SJCRH30 (cell line): ENCODE results near the gene SMIM41. TPM values are rescaled to one million over a fixed set of nuclear protein-coding genes. Genes with fewer than 3 reads are reported as not detected.

Source experiments
- DNase-seq, 2 experiments: peaks; one replicate each; pipeline ENCODE4 v3.0.0-alpha.2; 2015 to 2020
- H3K27ac ChIP-seq: fragments of 250-450 bp; sonication (Bioruptor Pico); 2 replicates; pipeline ENCODE4 v1.5.1; 2020; ENCODE audit warnings: mild to moderate bottlenecking, moderate library complexity
- H3K27me3 ChIP-seq: fragments of 250-450 bp; sonication (Bioruptor Pico); 2 replicates; pipeline ENCODE4 v1.5.1; 2020; ENCODE audit warnings: mild to moderate bottlenecking, moderate library complexity
- H3K36me3 ChIP-seq: fragments of 250-450 bp; sonication (Bioruptor Pico); 2 replicates; pipeline ENCODE4 v1.5.1; 2020; ENCODE audit warnings: mild to moderate bottlenecking, moderate library complexity
- H3K4me1 ChIP-seq: fragments of 250-450 bp; sonication (Bioruptor Pico); 2 replicates; pipeline ENCODE4 v1.5.1; 2020; ENCODE audit warnings: mild to moderate bottlenecking, moderate library complexity
- H3K4me3 ChIP-seq: fragments of 250-450 bp; sonication (Bioruptor Pico); 2 replicates; pipeline ENCODE4 v1.5.1; 2020; ENCODE audit warnings: mild to moderate bottlenecking, moderate library complexity
- H3K9me3 ChIP-seq: fragments of 250-450 bp; sonication (Bioruptor Pico); replicated peaks from 2 replicates; pipeline ENCODE4 v1.5.1; 2020; ENCODE audit warnings: mild to moderate bottlenecking, moderate library complexity
- total RNA-seq: library from RNA; depleted of rRNA; stranded (reverse); fragments of >200 nt; shearing (Covaris generic); gene quantifications from 2 replicates; pipeline ENCODE4 v1.2.3, GENCODE V29; 2014

SMIM41 gene
- total RNA-seq, 1 experiment from 2014 or later: not detected

DNA sequence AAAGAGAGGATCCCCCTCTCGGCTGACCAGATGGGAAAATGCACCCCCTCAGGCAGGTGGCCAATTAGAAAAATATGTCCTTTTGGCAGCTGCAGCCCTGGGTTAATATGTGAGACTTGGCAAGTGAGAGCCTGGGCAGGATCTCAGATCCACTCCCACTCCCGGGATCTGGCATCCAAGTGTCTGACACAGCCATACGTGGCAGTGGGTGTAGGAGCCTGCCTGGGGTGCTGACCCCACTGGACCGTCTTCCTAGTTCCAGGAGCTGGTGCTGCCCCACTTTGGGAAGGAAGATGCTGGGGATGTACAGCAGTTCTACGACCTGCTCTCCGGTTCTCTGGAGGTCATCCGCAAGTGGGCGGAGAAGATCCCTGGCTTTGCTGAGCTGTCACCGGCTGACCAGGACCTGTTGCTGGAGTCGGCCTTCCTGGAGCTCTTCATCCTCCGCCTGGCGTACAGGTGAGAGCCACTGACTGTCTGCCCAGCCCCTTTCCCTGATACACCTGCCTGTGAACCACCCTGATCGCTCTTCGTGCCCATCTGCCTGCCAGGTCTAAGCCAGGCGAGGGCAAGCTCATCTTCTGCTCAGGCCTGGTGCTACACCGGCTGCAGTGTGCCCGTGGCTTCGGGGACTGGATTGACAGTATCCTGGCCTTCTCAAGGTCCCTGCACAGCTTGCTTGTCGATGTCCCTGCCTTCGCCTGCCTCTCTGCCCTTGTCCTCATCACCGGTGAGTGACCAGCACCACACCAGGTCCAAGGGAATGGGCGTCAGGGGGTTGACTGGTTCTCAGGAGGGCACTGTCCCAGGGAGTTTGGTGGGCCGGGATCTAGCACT is 22.5 kb upstream of the SMIM41 start:
- Histone ChIP-seq H3K27me3 (no peaks in the 10 kb centered on the region), H3K36me3 (peaks cover 2% of the 10 kb centered on the region; the same call in 1 of the 2 replicates), H3K9me3 (no peaks in the 10 kb centered on the region), H3K4me1 (peaks cover 5% of the 10 kb centered on the region; the same call in 1 of the 2 replicates), H3K27ac (no peak overlapping the region), H3K4me3 (no peak overlapping the region)
- no peak for DNase-seq

DNA sequence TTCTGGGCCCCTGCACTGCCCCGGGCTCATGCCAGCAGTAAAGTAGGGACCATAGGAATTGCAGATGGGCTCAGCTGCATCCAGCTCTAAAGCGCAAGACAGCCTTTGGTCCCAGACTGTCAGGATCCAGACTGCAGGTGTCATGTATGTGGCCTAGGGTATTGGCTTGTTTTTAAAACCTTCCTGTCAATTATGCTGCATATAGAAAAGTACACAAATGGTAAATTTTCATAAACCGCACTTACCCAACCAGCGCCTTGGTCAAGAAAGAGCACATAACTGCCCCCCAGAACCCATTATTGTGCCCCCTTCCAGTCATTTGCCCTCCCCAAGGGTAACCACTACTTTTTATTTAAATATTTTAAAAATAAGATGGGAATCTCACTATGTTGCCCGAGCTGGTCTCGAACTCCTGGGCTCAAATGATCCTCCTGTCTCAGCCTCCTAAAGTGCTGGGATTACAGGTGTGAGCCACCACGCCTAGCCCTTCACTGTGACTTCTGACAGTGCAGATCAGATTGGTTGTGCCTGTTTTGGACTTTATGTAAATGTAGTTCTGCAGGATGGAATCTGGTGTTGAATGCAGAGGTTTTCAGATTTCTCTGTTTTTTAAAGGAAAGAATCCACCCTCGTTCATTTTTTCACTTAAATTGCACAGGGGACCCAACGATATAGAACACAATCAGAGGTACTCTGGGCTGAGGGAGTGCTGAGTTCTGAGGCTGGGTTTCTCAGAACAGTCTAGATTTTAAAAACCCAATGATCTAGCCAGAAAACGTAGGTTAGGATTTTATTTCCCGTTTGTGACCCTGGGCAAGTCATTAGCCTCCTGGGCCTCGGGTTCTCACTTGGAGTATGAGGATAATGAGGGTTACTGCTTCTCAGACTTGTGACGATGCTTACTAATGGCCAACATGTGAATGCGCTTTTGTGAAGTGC is 21.6 kb upstream of the SMIM41 start:
- no peak overlapping the region for H3K4me3 ChIP-seq
- no peak for DNase-seq
- no peaks in the 10 kb centered on the region for H3K27me3 ChIP-seq
- H3K36me3 ChIP-seq: peaks cover 2% of the 10 kb centered on the region; the same call in 1 of the 2 replicates
- H3K27ac ChIP-seq: no peak overlapping the region
- H3K9me3 ChIP-seq: no peaks in the 10 kb centered on the region
- peaks cover 11% of the 10 kb centered on the region for H3K4me1 ChIP-seq

DNA sequence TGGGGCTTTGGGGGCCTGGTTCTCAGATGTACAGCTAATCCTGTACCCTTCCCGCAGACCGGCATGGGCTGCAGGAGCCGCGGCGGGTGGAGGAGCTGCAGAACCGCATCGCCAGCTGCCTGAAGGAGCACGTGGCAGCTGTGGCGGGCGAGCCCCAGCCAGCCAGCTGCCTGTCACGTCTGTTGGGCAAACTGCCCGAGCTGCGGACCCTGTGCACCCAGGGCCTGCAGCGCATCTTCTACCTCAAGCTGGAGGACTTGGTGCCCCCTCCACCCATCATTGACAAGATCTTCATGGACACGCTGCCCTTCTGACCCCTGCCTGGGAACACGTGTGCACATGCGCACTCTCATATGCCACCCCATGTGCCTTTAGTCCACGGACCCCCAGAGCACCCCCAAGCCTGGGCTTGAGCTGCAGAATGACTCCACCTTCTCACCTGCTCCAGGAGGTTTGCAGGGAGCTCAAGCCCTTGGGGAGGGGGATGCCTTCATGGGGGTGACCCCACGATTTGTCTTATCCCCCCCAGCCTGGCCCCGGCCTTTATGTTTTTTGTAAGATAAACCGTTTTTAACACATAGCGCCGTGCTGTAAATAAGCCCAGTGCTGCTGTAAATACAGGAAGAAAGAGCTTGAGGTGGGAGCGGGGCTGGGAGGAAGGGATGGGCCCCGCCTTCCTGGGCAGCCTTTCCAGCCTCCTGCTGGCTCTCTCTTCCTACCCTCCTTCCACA is 20.7 kb upstream of the SMIM41 start:
- H3K9me3 ChIP-seq: no peaks in the 10 kb centered on the region
- H3K27me3 ChIP-seq: no peaks in the 10 kb centered on the region
- peaks cover 2% of the 10 kb centered on the region; the same call in 1 of the 2 replicates for H3K36me3 ChIP-seq
- no peak overlapping the region for H3K4me3 ChIP-seq
- peak; percentile 57 to 61 for DNase-seq
- peaks cover 20% of the 10 kb centered on the region for H3K4me1 ChIP-seq
- no peak overlapping the region for H3K27ac ChIP-seq

DNA sequence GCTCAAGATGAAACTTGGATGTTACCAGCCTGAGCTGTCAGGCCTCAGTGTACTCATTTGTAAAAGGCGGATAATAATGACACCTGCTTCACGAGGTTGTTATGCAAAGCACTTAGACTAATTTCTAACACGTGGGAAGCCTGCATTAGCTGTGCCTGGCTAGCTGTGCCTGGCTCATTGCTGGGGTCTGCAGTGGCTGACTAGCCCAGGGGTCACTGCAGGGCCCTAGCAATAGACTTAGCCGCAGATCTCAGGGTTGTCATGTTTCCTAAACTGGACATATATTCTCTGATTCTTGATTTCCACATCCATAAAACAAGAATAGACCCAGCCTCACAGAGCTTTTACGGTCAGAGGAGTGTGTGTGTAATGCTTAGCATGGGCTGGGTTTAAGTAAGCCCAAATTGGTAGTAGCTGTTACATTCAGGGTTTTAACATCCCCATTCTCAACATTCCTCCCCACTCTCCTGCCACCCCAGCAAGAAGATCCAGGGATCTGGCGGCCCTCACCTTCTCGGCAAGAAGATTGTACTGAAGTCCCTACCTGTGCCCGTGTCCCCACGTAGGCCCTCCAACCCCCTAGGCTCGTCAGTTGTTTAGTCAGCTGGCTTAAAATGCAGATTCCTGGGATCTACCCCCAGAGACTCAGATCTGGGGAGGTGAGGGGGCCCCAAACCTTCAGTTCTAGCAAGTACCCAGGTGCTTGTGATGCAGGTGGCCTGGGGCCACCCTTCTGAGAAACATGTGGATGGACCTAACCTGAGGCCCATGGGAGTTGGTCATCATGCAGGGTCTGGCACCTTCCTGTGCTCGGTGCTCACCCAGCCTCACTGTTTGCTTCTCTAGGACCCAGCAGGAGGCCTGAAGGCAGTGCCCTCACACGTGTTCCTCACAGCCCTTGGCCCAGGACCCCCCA is 19.7 kb upstream of the SMIM41 start:
- Histone ChIP-seq H3K9me3 (no peaks in the 10 kb centered on the region), H3K27ac (no peak overlapping the region), H3K36me3 (peaks cover 2% of the 10 kb centered on the region; the same call in 1 of the 2 replicates), H3K4me3 (no peak overlapping the region), H3K4me1 (peaks cover 30% of the 10 kb centered on the region), H3K27me3 (no peaks in the 10 kb centered on the region)
- no peak for DNase-seq

DNA sequence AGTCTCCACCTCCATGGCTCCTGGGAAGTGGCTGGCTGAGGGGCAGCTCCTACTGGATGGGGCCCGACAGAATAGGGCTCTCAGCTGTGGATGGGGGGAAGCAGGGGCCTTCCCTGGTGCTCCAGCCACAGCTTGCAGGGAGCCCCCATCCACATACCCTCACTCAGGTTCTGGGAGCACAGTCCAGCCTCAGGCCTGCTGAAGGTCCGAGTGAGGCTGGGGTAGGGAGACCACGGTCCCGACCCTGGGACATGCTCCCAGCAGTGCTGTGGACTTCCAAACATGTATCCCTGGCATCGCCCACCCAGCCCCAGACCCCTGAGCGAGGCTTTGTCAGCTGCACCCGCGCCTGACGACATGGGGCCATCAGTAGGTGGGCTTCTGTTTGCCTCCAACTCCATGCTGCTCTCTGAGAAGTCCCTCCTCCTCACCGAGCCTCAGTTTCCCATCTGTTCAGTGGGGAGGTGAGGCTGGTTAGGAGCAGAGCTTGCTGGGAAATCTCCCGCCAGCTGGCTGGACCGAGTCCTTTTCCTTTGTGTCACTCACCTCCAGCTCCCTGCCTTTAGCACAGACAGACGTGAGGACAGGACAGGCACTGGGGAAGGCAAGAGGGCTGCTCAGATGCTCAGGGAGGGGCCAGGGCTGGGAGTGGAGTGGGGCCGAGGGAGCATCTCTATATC is 18.9 kb upstream of the SMIM41 start:
- H3K27ac ChIP-seq: no peak overlapping the region
- no peaks in the 10 kb centered on the region for H3K9me3 ChIP-seq
- H3K4me1 ChIP-seq: peaks cover 32% of the 10 kb centered on the region
- no peak overlapping the region for H3K4me3 ChIP-seq
- DNase-seq: no peak
- no peaks in the 10 kb centered on the region for H3K27me3 ChIP-seq
- H3K36me3 ChIP-seq: peaks cover 2% of the 10 kb centered on the region; the same call in 1 of the 2 replicates

DNA sequence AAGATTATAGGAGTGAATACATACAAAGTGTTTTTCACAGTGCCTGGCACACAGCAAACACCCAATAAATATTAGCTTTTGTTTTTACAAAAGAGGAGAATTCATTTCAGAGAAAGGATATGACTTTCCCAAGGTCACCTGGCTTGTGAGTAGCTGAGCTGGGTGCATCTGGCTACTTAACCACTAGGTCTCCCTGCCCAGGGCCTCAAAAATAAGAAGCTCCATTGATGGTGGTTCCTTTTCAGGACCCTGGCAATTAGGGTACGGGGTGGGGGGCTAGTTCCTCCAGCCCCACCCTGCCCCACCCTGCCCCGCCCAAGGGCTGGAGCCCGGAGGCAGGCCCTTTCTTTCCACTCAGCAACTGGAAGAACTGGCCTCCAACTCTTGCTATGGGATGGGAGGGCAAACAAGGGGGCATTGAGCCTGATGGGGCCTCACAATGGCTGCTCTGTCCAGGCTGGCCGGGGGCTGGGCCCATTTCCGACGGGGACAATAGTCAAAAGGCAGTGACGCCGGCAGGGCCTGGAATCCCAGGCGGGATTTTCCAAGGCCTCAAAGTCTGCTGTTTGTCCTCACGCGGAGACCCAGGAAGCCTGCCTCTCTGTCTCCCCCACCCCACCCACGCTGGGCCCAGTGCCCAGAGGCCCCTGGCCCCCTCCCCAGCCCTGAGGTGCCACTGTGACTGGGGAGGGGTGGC is 17.9 kb upstream of the SMIM41 start:
- Histone ChIP-seq H3K27me3 (no peaks in the 10 kb centered on the region), H3K4me1 (peaks cover 32% of the 10 kb centered on the region), H3K27ac (no peak overlapping the region), H3K4me3 (no peak overlapping the region), H3K9me3 (no peaks in the 10 kb centered on the region), H3K36me3 (peaks cover 2% of the 10 kb centered on the region; the same call in 1 of the 2 replicates)
- peak in 1 of 2 experiments; percentile 50 for DNase-seq

DNA sequence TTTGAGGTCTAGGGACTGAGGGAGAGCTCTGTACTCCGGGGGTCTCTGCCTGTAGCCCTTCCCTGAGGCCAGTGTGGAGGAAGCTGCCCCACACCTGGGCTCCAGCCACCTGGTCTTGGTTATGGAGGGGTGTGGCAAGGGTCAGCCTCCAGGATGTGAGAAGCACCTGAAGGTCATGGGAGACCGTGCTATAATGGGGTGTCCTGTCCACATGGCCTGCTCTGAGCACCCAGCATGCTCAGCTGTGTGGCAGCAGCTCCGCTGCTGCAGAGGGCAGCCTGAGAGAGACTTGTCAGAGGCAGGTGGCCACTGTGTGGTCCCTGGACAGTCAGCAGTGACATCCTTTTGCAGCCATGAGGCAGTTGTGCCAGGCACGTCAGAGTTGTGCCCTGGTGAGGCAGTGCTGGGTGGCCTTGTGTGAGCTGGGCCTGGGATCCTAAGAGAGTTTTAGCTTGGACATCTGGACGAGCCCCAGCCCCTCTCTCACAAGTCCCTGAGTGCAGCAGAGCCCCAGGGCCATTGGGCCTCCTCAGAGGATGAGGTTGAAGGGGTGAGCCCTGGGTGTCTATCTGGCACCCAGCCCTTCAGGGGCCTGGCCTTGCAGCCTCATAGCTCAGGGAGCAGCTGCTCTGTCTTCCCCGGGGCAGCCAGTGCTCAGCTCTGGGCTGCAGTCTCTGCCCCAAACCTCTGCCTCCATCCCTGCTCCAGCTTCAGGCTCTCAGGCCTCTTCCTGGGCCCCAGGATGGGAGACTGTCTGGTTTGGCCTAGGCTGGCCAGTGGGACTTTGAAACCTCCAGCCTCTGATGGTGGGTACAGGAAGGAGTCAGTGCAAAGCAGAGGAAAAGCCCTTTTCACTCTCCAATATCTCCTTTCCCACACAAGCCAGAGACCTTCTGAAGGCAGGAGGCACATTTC is 17.1 kb upstream of the SMIM41 start:
- Histone ChIP-seq H3K27ac (no peak overlapping the region), H3K4me3 (no peak overlapping the region), H3K27me3 (no peaks in the 10 kb centered on the region), H3K9me3 (no peaks in the 10 kb centered on the region), H3K36me3 (peaks cover 2% of the 10 kb centered on the region; the same call in 1 of the 2 replicates), H3K4me1 (peaks cover 32% of the 10 kb centered on the region)
- peak in 1 of 2 experiments; percentile 53 for DNase-seq

DNA sequence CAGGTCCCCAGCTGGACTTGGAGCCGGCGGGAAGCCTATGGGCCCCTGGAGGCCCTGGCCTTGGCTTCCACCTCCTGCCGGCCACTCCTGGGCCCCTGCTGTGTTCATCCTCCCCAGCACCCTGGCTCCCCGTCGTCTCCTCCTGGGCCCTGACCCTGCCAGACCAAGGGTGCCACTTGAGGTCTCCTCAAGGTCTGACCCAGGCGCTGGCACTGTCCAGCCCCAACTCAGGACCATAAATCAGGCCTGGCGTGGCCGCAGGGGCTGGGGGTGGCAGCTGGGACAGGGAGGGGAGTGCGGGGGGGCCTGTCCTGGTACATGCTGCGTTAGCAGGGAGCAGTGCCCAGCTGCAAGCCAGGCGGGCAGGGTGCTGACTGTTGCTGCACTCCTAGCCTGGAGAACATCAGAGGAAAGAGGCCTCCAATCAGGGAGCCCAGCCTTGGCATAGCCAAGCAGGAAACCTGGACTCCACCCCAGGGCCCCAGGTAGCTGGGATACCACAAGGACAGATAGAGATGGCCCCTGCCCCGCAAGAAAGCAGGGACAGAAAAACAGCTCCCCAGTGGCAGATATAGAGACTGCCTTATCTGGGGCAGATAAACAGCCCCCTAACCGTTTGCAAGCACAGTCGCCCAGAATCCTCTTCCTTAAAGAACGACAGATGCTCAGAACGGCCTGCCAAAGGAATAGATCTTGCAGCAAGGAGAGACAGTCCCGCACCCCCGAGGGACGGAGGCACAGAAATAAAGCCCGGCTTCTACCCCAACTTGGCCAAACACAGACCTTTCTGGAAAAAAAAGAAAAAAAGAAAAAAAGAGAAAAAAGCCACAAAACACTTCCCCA is 16.2 kb upstream of the SMIM41 start:
- Histone ChIP-seq H3K4me3 (no peak overlapping the region), H3K27ac (peak overlapping the region; percentile 54), H3K27me3 (no peaks in the 10 kb centered on the region), H3K36me3 (peaks cover 2% of the 10 kb centered on the region; the same call in 1 of the 2 replicates), H3K4me1 (peaks cover 32% of the 10 kb centered on the region), H3K9me3 (no peaks in the 10 kb centered on the region)
- no peak for DNase-seq

DNA sequence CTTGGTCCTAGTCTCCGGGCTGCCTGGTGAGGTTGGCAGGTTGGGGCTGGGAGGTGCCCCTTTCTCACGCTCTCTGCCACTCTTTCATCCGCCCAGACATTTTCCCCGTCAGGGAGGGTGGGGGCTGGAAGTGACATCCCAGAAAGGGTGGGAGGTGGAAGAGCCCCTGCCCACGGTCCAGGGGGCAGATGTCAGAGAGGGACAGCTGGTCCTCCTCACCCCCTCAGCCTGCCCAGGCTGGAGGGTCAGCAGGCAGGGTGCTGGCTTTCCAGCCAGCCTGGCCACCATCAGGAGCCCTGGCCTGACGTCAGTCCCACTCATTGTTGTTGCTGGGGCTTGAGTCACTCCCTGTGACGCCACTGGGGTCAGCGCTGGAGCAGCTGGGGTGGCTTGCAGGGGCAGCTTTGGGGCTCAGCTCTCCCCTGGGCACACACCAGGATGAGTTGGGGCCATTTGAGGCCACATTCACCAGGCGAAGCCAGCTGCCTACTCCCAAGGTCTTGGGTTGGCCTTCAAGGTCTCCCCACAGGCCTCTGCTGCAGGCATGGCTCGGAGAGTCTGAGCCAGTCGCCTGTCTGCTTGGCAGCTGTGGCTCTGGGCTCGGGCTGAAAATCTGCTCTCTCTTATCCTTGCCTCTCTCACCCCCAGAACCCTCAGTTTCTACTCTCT is 15.4 kb upstream of the SMIM41 start:
- H3K27me3 ChIP-seq: no peaks in the 10 kb centered on the region
- H3K27ac ChIP-seq: peak overlapping the region; percentile 54
- H3K4me3 ChIP-seq: peak overlapping the region; percentile 0; the same call in 1 of the 2 replicates
- no peaks in the 10 kb centered on the region; the same call in 1 of the 2 replicates for H3K36me3 ChIP-seq
- peak; percentile 84 to 87 for DNase-seq
- no peaks in the 10 kb centered on the region for H3K9me3 ChIP-seq
- peaks cover 27% of the 10 kb centered on the region for H3K4me1 ChIP-seq

DNA sequence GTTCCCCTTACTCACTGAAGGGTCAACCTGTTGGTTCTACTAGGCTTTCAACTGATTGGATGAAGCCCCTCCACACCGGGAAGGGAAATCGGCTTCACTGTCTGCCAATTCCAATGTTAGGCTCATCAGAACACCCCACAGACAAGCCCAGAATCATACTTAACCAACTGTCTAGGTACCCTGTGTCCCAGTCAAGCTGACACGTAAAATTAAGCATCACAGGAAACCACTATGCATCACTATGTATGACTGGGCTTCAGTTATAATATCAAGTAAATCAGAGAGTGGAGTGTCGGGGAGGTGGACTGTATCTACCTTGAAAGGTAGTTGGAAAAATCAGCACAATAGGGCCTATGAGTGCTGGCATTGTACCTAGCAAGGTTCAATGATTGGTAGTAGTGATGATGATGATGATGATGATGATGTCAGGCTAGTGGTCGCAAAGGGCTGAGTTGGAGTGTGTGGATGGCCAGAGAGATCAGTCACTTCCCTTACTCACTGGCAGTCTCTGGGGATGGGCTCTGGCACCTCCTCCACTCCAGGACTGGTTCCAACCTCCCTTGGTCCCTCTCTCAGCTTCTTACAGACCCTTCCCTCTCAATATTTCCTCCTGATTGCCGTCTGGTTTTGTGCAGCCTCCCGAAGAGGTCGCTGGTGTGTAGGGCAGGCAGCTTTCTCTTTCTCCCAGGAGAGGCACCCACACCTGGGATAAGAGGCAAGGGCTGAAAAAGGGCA is 13.0 kb upstream of the SMIM41 start:
- Histone ChIP-seq H3K36me3 (no peaks in the 10 kb centered on the region), H3K27ac (no peak overlapping the region), H3K9me3 (no peaks in the 10 kb centered on the region), H3K4me1 (peaks cover 34% of the 10 kb centered on the region), H3K27me3 (no peaks in the 10 kb centered on the region), H3K4me3 (no peak overlapping the region)
- no peak for DNase-seq
